ENCODE results near the gene IZUMO1.
"Not testable (repeated sequence)": the region's sequence is repeated elsewhere in the genome, so short reads cannot be mapped to it uniquely, and the experiment has no call there.

Gene IZUMO1

GRCh38 chr19:48746738-48747575, at the start of gene IZUMO1:
IZUMO1 (minus strand) TSS chr19:48746909; CDS start chr19:48745859, 1,050 bp downstream.
- in situ Hi-C loops (cut with MboI; ENCODE audit: low sequenced_read_pairs): no loop called here

GRCh38 chr19:48795685-48796070, 49.0 kb upstream of the IZUMO1 start:
- in situ Hi-C loops (cut with MboI; ENCODE audit: low sequenced_read_pairs): no loop called here

GRCh38 chr19:48795055-48795684, 48.5 kb upstream of the IZUMO1 start:
- in situ Hi-C loops (cut with MboI; ENCODE audit: low sequenced_read_pairs): no loop called here

GRCh38 chr19:48794291-48794690, 47.6 kb upstream of the IZUMO1 start:
- in situ Hi-C loops (cut with MboI; ENCODE audit: low sequenced_read_pairs): no loop called here

- in situ Hi-C loops (cut with MboI; ENCODE audit: low sequenced_read_pairs): no loop called here
Observed at GRCh38 chr19:48793271-48793670, 46.6 kb upstream of the IZUMO1 start.

- in situ Hi-C loops (cut with MboI; ENCODE audit: low sequenced_read_pairs): not testable (repeated sequence)
Observed at GRCh38 chr19:48787331-48787730, 40.6 kb upstream of the IZUMO1 start.

- in situ Hi-C loops (cut with MboI; ENCODE audit: low sequenced_read_pairs): not testable (repeated sequence)
Observed at GRCh38 chr19:48786422-48786821, 39.7 kb upstream of the IZUMO1 start.

- in situ Hi-C loops (cut with MboI; ENCODE audit: low sequenced_read_pairs): no loop called here
Observed at GRCh38 chr19:48784527-48784926, 37.8 kb upstream of the IZUMO1 start.

- in situ Hi-C loops (cut with MboI; ENCODE audit: low sequenced_read_pairs): no loop called here
Observed at GRCh38 chr19:48780631-48781391, 34.1 kb upstream of the IZUMO1 start.

GRCh38 chr19:48779636-48780035, 32.9 kb upstream of the IZUMO1 start:
- in situ Hi-C loops (cut with MboI; ENCODE audit: low sequenced_read_pairs): no loop called here

- in situ Hi-C loops (cut with MboI; ENCODE audit: low sequenced_read_pairs): no loop called here
Observed at GRCh38 chr19:48777720-48778119, 31.0 kb upstream of the IZUMO1 start.

GRCh38 chr19:48777139-48777538, 30.4 kb upstream of the IZUMO1 start:
- in situ Hi-C loops (cut with MboI; ENCODE audit: low sequenced_read_pairs): no loop called here

GRCh38 chr19:48772503-48772953, 25.8 kb upstream of the IZUMO1 start:
- in situ Hi-C loops (cut with MboI; ENCODE audit: low sequenced_read_pairs): no loop called here

GRCh38 chr19:48770734-48771472, 24.2 kb upstream of the IZUMO1 start:
- in situ Hi-C loops (cut with MboI; ENCODE audit: low sequenced_read_pairs): no loop called here

GRCh38 chr19:48770266-48770665, 23.6 kb upstream of the IZUMO1 start:
- in situ Hi-C loops (cut with MboI; ENCODE audit: low sequenced_read_pairs): no loop called here

- in situ Hi-C loops (cut with MboI; ENCODE audit: low sequenced_read_pairs): no loop called here
Observed at GRCh38 chr19:48768994-48769713, 22.4 kb upstream of the IZUMO1 start.

- in situ Hi-C loops (cut with MboI; ENCODE audit: low sequenced_read_pairs): not testable (repeated sequence)
Observed at GRCh38 chr19:48768171-48768753, 21.6 kb upstream of the IZUMO1 start.

- in situ Hi-C loops (cut with MboI; ENCODE audit: low sequenced_read_pairs): not testable (repeated sequence)
Observed at GRCh38 chr19:48765816-48766215, 19.1 kb upstream of the IZUMO1 start.

GRCh38 chr19:48760504-48761205, 13.9 kb upstream of the IZUMO1 start:
- in situ Hi-C loops (cut with MboI; ENCODE audit: low sequenced_read_pairs): no loop called here
